AG20443 (cell line): Measurements from ENCODE around the gene CD84.
"Not testable (repeated sequence)": the region's sequence is repeated elsewhere in the genome, so short reads cannot be mapped to it uniquely, and the experiment has no call there.

Source experiments
- DNase-seq: peaks from one replicate; pipeline ENCODE4 v3.0.0; 2012; ENCODE audit warnings: low spot score, mixed read lengths

Gene CD84

DNA sequence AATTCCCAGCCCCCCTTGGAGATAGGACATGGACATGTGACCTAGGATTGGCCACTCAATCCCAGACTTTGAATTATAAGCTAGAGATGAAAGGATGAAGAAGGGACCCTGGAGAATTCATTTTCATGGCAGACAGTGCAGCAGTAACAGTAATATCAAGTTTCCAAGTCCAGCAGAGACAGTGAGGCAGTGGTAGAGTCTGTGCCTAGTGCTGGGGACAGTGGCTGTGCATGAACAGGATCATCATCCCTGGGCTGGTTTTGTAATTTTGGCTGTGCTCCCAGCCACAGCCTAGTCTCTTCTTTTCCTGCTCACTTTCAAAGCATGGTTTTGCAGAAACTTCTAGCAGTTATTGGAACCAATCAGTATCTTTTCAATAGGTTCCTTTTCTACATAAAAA lies 29.6 kb upstream of the CD84 start:
- DNase-seq = no peak

DNA sequence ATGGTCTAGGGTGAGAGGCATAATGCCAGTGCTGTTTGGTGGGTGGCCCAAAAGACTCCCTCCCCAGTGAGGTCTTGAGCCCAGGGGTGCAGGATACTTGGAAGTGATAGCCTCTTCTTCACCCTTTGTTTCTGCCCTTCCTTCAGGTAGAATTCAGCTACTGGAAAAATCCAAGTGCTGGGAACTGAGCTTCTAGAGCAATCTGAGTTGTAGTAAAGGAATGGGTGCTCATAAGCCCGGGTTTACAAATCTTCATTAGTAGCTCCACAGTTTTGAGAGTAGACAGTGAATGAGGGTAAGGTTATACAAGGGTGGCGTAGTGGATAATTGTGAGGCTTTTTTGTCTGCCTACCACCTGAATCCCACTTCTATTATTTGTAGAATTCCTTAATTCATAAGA lies 29.2 kb upstream of the CD84 start:
- DNase-seq = no peak

DNA sequence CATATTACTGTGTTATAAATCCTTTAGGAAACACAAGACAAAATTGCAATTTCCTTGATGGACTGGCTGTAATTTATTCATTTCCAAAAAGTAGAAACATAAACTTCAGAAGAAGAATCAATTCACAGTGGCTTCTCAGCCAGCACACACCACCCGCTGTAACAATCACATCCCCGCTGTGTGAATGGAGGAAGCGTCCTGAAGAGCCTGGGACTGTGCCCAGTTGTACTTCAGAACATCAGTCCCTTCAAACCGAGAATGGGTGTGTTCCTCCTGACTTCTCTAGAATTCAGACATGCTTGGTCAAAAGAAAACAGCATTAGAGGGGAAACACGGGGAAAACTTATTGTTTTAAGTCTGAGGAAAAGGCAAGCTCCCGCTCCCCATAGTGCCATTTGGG lies 28.8 kb upstream of the CD84 start:
- no peak for DNase-seq

DNA sequence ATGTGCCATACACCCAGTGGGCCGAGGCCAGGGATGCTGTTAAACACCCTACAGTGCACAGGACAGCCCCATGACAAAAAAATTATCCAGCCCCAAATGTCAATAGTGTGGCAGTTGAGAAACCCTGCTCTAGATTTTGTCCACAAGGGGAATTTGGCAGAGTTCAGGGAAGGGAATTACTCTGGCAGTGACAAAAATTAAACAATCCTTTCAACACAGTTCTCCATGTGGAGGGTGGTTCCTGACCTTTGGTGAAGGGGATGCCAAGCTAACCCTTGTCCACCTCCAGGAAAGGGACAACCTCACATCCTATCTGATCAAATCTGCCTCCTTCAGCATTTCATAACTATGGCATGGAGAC lies 28.4 kb upstream of the CD84 start:
- no peak for DNase-seq

DNA sequence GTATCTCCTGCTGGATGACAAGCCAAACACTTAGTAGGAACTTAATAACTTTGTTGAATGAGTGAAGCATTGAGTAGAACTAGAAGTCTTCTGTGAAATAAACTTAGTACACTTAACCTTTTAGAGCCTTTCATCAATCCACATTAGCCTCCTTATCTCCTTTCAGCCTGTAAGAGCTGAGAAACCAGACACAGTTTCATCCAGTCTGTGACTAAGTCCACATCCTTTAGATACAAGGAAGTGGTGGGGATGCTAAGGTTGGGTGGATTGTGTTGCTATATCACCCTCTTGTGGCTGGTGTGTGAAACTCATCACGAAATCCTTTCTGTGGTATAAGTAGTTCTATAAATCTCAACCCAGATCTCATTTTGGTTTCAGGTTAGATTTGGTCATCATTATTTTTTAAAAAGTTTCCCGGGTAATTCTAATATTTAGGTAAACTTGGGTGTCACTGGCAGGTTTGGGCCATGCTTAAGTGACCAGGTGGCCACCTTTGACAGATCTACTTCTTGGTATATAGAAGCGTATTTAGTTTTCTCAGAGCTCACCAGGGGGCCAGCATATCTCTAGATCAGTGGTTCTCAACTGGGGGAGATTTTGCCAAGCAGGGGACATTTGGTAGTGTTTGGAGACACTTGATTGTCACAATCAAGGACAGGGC lies 27.8 kb upstream of the CD84 start:
- DNase-seq = peak; percentile 74

DNA sequence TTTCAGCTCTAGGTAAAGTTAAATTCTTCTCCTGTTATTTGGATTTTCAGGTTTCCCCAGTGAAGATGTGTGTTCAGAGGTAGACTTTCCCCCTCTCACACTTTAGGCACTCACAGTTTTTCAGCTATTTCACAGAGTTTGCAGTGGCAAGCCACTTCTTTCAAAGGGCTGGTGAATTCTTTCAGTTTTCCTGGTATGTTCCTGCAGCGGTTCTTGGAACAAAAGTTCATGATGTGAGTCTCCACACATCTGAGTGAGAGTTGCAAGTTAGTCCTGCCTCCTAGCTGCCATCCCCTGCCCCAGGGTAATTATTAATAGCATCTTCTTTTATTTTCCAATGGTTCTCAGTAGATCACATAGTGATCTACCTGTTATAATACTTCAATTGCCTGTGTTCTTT lies 27.3 kb upstream of the CD84 start:
- no peak for DNase-seq

DNA sequence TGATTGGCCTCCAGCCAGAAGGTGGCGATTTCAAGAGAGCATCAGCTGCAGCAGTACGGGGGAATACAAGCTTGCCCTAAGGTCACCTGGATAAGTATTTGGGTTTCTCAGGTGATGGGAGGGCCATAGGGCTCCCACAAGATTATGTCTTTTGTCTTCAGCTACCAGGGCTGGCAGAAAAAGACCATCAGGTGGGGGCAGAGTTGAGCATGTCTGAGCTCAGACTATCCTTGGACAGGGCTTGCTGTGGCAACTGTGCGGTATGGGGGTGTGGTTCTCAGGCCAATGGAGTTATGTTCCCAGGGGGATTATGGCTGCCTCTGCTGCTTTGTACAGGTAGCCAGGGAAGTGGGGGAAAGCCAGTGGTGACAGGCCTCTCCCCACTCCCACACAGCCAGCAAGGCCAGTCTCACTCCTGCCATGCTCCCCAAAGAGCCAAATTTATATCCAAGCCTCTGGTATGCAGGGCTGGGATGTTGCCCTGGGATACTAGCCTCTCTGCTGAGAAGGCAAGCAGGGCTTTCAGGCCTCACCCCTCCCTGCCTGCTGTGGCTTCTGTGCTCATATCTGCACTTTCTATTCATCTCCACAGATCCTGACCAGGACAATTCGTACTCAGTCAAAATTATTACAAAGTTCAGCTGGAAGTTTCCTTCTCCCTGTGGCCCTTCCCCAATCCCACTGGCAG lies 26.6 kb upstream of the CD84 start:
- no peak for DNase-seq

DNA sequence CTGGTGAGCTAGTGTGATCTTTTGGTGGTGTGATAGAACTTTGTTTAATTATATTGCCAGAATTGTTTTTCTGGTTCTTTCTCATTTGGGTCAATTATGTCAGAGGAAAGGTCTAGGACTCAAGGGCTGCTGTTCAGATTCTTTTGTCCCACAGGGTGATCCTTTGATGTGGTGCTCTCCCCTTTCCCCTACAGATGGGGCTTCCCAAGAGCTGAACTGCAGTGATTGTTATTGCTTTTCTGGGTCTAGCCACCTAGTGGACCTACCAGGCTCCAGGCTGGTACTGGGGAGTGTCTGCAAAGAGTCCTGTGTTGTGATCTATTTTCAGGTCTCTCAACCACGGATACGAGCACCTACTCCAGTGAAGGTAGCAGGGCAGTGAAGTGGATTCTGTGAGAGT lies 25.9 kb upstream of the CD84 start:
- no peak for DNase-seq

DNA sequence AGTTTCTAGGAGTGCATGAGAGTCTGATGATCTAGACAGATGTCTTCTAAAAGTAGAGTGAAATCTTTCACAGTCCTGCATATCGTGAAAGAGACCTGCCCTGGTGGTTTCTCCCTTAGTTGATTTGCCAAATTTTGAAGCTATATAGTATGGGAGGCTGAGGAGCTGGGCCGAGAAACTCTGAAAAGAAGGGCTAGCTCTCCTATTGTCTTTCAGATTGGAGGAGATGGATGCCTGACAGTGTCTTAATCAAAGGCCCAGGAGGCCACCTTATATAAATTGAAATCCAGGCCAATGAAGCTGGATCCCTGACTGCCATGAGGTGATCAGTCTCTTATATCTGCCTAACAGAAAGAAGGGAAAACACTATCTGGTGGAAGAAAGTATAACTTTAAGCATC lies 18.4 kb upstream of the CD84 start:
- DNase-seq = no peak

DNA sequence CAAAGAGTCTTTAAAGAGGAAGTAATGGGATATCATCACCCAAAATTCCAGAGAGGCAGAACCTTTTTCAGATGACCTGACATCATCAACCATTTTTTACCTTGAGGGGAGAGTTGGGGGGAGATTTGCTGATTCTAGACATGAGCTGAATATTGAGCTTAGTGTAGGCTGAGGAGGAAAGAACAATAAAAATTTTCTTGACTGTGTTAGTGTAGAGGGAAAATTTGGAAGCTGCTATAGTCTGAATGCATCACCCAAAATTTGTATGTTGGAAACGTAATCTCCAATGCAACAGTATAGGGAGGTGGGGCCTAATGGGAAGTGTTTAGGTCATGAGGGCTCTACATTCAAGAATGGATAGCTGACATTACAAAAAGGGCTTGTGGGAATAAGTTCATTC lies 17.8 kb upstream of the CD84 start:
- no peak for DNase-seq

DNA sequence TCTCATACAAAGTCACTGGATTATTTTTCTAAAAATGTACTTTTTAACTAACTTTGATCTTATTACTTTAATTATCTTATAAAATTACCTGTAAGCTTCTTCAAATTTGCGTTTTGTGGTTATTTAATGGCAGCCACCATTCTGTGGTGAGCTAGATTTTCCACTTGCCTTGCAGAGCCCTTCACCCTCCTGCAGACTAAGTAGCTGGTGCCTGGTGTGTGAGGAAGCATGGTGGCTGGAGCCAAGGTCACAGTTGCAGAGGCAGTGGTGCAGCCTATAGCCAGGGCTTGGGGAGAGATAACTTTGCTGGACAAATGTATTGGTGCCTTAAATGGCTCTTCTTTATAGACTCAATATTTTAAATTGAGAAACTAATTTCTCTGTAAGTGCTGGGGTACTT lies 11.2 kb upstream of the CD84 start:
- no peak for DNase-seq

DNA sequence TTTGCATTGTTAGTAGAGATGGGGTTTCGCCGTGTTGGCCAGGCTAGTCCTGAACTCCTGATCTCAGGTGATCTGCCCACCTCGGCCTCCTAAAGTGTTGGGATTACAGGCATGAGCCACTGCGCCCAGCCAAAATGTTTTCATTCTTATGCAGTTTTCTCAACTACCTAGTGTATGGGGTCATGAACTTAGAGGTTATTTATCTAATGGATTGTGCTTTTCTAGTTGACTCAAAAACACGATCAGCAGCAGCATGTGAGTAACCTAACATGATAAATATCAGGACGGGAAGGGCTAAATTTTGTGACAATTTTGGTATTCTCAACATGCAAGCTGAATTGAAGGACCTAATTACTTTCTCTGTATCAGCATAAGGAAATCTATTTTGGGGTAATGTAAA lies 9.2 kb upstream of the CD84 start:
- no peak for DNase-seq

DNA sequence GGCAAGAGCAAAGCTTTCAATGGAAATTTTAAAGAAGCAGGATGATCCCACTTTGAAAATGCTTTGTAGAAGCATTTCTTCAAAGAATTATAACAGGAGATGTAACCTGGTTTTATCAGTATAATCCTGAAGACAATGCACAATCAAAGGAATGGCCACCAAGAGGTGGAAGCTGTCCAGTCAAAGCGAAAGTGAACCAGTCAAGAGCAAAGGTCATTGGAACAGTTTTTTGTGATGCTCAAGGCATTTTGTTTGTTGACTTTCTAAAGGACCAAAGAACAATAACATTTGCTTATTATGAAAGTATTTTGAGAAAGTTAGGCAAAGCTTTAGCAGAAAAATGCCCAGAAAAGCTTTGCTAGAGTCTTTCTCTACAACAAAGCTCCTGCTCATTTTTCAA lies 5.5 kb upstream of the CD84 start:
- no peak for DNase-seq

DNA sequence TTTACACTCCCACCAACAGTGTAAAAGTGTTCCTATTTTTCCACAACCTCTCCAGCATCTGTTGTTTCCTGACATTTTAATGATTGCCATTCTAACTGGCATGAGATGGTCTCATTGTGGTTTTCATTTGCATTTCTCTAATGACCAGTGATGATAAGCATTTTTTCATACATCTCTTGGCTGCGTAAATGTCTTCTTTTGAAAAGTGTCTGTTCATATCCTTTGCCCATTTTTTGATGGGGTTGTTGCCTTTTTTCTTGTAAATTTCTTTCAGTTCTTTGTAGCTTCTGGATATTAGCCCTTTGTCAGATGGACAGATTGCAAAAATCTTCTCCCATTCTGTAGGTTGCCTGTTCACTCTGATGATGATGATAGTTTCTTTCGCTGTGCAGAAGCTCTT lies 3.7 kb upstream of the CD84 start:
- DNase-seq = not testable (repeated sequence)

DNA sequence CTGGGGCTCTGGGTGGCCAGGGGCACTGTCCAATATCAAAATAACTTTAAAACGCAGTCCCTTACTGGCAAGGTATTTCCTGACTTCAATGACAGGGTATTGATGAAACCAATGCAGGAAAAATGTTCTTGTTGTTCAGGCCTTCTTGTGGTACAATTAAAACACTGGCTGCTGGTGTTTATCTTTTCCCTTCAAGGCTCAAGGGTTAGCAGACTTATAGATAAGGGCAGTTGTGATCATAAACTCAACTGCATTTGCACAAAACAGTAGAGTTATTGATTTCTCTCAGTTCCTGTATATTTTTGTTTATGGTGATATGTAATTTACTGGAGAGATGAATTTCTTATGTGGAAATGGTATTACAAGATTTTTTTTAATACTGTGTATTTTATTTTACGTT lies 2.7 kb upstream of the CD84 start:
- no peak for DNase-seq

DNA sequence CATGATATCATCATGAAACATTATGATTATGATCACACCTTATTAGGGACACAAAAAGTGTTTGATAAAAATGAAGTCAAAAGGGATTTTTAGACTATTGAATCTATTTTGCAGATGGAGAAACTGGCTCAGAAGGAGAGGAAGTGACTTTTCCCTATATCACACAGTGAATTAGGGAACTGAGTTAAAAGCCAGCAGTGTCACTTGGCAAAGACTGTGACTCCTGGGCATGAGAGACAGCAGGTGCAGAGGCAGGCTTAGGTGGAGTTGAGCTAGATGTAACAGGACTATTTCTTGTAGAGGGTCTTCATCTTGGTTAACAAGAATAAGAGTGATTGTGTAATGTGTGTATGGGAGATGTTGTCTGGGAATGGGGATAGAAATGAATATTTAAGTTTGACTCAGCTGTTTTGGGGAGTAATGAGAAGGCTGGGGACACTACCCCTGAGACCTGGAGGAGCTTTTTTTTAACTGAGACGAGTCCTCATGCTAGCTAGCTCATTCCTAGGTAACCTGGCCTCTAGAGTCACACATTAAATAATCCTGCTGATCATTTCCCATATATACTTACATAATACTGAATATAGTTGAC lies 1.0 kb upstream of the CD84 start:
- DNase-seq = no peak

DNA sequence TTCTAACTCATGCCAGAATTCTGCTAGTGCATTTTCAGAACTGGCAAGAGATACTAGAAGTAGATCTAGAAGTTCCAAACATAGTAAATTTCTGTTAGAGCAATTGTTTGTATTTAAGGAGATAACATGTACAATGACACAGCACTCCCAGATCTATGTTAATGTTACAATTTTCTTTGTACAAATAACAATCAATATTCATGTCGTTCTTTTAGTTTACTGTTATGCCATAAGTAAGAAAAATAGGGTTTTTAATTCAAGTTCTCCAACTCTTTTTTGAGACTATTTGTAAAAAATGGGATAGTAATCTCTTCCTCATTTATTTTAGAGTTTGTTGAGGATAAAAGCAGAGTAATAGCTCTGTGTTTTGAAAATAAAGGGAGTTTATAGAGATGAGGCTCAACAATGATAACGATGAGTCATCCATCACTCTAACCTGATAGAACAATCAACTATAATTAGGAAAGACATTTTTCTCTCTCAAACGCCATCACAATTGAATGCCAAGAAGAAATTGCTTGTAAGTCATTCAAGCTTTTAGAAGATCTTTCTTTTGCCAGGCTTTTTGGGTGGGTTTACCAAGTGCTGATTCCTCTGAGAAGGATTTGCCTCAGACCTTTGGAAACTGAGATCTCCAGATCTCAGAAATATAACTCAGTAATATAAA lies 638 bp downstream of the CD84 start:
- no peak for DNase-seq

DNA sequence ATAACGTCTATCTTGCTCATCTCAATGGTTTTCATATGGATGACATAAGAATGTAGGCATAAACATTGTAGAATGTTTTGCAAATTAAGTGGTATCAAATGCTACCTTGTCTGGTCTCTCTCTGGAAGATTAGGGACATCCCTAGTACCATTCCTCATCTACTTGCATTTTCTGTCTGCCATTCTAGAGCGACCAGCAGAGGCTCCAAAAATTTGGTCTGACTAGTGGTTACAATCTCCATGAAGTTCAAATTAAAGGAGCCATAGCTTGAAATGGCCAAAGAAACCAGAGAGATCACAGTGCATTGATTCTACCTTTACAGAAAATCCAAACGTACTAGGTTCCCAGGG lies 1.1 kb downstream of the CD84 start:
- DNase-seq = no peak

DNA sequence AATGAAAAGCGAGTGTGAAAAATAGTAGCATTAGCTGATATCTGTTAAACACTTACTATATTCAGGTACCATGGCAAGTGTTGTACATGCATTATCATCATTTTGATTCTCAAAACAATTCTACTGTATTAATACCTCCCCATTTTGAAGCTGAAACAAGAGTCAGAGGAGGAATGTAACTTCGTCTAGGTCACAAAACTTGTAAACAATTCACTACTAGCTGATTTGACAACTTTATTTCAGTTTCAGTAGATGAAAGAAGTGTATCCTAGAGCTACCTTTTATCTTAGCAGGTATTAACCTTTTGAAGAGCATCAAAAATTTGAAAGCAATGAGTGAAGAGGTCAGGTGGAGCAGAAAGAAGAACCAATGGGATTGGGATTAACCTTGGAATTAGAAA lies 1.6 kb downstream of the CD84 start:
- DNase-seq = no peak

DNA sequence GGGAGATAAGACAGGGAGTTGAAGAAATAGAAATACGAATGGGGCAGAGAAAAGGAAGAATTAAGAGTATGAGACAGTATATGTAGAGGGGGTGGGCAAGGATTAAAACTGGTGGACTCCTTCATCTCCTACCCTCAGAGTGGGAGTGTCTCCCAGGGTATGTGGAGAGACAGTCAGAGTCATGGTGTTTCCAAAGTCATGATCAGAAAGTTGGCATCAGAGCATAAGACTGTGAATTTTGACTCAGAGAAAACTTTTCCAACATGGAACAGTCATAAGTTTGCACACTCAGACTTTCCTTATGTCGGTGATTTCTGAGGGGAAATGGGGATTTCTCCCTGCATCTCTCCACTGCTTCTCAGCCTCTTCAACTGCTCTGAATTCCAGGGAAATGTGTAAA lies 2.4 kb downstream of the CD84 start:
- no peak for DNase-seq

DNA sequence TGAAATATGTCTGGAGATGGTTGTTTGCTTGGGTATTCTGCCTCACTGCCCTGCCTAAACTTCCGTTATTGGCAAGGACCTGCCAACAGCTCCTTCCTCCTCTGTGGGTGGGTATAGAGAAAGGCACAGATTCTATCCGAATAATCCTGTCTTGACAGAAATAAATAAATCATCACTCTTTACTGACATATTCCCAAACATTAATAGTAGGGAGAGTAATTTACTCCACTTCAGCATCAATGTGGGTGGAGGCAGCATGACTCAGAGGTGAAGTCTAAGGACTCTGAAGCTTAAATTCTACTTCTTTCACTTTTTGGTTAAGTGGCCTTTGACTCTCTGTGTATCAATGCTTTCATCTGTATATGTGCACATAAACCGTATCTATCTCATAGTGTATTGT lies 2.9 kb downstream of the CD84 start:
- no peak for DNase-seq

DNA sequence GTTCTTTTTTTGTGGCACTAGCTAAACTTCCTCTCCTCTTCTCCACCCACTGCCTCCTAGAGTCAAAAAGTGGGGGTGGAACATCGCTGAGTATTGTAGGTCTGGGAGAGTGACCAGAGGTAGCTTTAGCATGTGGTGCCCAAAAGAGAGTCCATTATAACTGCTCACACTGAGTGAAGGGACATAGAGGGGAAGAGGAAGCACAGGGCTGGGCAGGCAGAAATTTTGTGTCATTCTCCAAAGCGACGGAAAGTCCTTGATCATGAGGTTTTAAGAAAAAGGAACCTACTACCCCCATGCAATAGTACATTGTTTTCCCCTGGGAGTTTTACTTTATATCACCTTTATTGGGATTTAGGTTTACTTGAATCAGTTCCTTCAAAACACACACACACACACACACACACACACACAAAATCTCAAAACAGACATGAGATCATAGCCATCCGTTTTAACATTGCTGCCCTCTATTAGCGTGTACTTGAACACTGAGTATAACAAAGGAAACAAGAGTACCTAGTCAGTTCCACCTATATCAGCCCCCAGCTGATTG lies 4.1 kb downstream of the CD84 start:
- DNase-seq = no peak

DNA sequence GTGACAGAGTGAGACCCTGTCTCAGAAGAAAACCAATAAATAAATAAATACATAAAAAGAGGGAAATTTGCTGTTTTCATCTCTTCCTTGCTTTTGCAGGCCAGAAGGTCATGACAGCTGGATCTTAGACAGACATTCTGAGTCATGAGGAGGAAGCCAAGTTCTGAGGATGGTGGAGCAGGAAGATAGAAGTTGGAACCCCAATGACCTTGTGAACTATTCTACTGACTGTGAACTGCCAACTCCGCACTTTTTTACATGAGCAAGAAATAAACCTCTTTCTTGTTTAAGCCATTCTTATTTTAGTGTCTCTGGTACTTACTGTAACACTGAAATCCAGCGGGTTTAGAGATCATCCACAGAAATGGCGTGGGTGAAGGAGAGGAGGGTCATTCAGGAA lies 8.5 kb downstream of the CD84 start:
- no peak for DNase-seq
